Prostate gland (tissue), 2 donors: ENCODE data around the gene FIP1L1. TPM values are rescaled to one million over a fixed set of nuclear protein-coding genes. Genes with fewer than 3 reads are reported as not detected.

Experiments used
- DNase-seq: peaks from one replicate; pipeline ENCODE4 v3.0.0-alpha.2; 2019; ENCODE audit warnings: low spot score
- H3K27ac ChIP-seq, 2 donors: fragments of 200-600 bp; sonication (generic); 2 replicates each; pipeline ENCODE4 v1.5.1; 2017 to 2019
- H3K27me3 ChIP-seq: fragments of 200-600 bp; sonication (generic); replicated peaks from 2 replicates; pipeline ENCODE4 v1.5.1; 2019; ENCODE audit not compliant: insufficient read depth
- H3K36me3 ChIP-seq, 2 donors: fragments of 200-600 bp; sonication (generic); 1 replicate in 1 of 2; 2 replicates in 1 of 2; pipeline versions ENCODE4 v1.5.1 to v1.8.1; 2017 to 2019
- H3K4me1 ChIP-seq: fragments of 200-600 bp; sonication (generic); replicated peaks from 2 replicates; pipeline ENCODE4 v1.5.1; 2019
- H3K4me3 ChIP-seq, 2 donors: fragments of 200-600 bp; sonication (generic); 2 replicates each; pipeline ENCODE4 v1.5.1; 2017 to 2019
- H3K9me3 ChIP-seq: fragments of 200-600 bp; sonication (generic); 2 replicates; pipeline ENCODE4 v1.5.1; 2017
- CTCF ChIP-seq, 4 experiments: fragments of 200-600 bp in 2 of 4; fragments of 450-650 bp in 2 of 4; sonication (generic) in 2 of 4; IDR thresholded peaks; 1 replicate in 3 of 4; 2 replicates in 1 of 4; pipeline ENCODE4 v1.5.1; 2016 to 2019; ENCODE audit warnings: antibody characterized with exemption in 4 of 4, mild to moderate bottlenecking in 2 of 4, moderate library complexity in 2 of 4
- POLR2A ChIP-seq: fragments of 450-650 bp; IDR thresholded peaks from one replicate; pipeline ENCODE4 v1.6.1; 2016; ENCODE audit warnings: antibody characterized with exemption, mild to moderate bottlenecking
- POLR2AphosphoS5 ChIP-seq: sonication (generic); formaldehyde crosslinking; IDR thresholded peaks from one replicate; pipeline ENCODE4 v1.6.1; 2017; ENCODE audit warnings: antibody characterized with exemption
- WGBS: methylation state at CpG from one replicate; pipeline ENCODE4 v1.1.5; 2018; 5-methylcytosine and 5-hydroxymethylcytosine counted together
- intact Hi-C: fragments of 100-400 bp; cut with DNase I; formaldehyde crosslinking; loops from one replicate; pipeline ENCODE4 v1.14.2; 2022
- total RNA-seq, 2 donors: library from RNA; depleted of rRNA; stranded (reverse); fragments of >200 nt; gene quantifications; one replicate each; pipeline ENCODE4 v1.1.0, GENCODE V29; 2016

The FIP1L1 gene
- total RNA-seq, 2 donors from 2014 or later, result 41.0 to 63.5 TPM

GRCh38 chr4:53441564-53441963 is 64.1 kb downstream of the FIP1L1 start:
- DNase-seq, result no peak
- intact Hi-C loops, result no loop called here
- no peak for TF ChIP-seq POLR2AphosphoS5
- no peak for TF ChIP-seq POLR2A
- no peak for TF ChIP-seq CTCF (IDR thresholded peaks at IDR 0.05)
- no peaks in the 10 kb centered on the region for H3K9me3 ChIP-seq
- H3K4me3 ChIP-seq, result no peak overlapping the region
- H3K36me3 ChIP-seq, result no peaks in the 10 kb centered on the region
- no peaks in the 10 kb centered on the region for H3K27me3 ChIP-seq
- WGBS, result 90% methylated on average over 1 of the region's 1 CpG
- no peaks in the 10 kb centered on the region for H3K4me1 ChIP-seq
- H3K27ac ChIP-seq, result no peak overlapping the region

- WGBS, result 95% methylated on average over 2 of the region's 2 CpGs
- no peak for DNase-seq
- no peak overlapping the region for H3K4me3 ChIP-seq
- intact Hi-C loops, result no loop called here
- no peak overlapping the region for H3K27ac ChIP-seq
- no peaks in the 10 kb centered on the region for H3K27me3 ChIP-seq
- H3K4me1 ChIP-seq, result no peaks in the 10 kb centered on the region
- TF ChIP-seq CTCF (IDR thresholded peaks at IDR 0.05), result no peak
- no peaks in the 10 kb centered on the region for H3K9me3 ChIP-seq
- no peaks in the 10 kb centered on the region for H3K36me3 ChIP-seq
Observed at GRCh38 chr4:53444954-53445353, 67.5 kb downstream of the FIP1L1 start.

- Histone ChIP-seq H3K27ac (no peak overlapping the region), H3K9me3 (no peaks in the 10 kb centered on the region), H3K27me3 (no peaks in the 10 kb centered on the region), H3K4me1 (no peaks in the 10 kb centered on the region), H3K4me3 (no peak overlapping the region), H3K36me3 (no peaks in the 10 kb centered on the region)
- DNase-seq, result no peak
- TF ChIP-seq POLR2AphosphoS5, result no peak
- TF ChIP-seq POLR2A, result no peak
- no peak for TF ChIP-seq CTCF (IDR thresholded peaks at IDR 0.05)
- intact Hi-C loops, result no loop called here
- 84% methylated on average over 3 of the region's 3 CpGs for WGBS
Observed at GRCh38 chr4:53450773-53451172, 73.3 kb downstream of the FIP1L1 start.

- Histone ChIP-seq H3K27me3 (no peaks in the 10 kb centered on the region), H3K36me3 (no peaks in the 10 kb centered on the region), H3K4me1 (no peaks in the 10 kb centered on the region), H3K27ac (no peak overlapping the region), H3K9me3 (no peaks in the 10 kb centered on the region), H3K4me3 (no peak overlapping the region)
- WGBS, result 88% methylated on average over 2 of the region's 2 CpGs
- TF ChIP-seq POLR2AphosphoS5, result no peak
- TF ChIP-seq CTCF (IDR thresholded peaks at IDR 0.05), result no peak
- TF ChIP-seq POLR2A, result no peak
- intact Hi-C loops, result no loop called here
- no peak for DNase-seq
Observed at GRCh38 chr4:53453385-53453784, 75.9 kb downstream of the FIP1L1 start.

- peak; percentile 5 for DNase-seq
- H3K27me3 ChIP-seq, result no peaks in the 10 kb centered on the region
- no peaks in the 10 kb centered on the region for H3K9me3 ChIP-seq
- no peaks in the 10 kb centered on the region for H3K36me3 ChIP-seq
- H3K4me3 ChIP-seq, result no peak overlapping the region
- H3K4me1 ChIP-seq, result no peaks in the 10 kb centered on the region
- intact Hi-C loops, result no loop called here
- 41% methylated on average over 3 of the region's 3 CpGs for WGBS
- no peak for TF ChIP-seq POLR2A
- TF ChIP-seq POLR2AphosphoS5, result peak; percentile 56
- no peak overlapping the region for H3K27ac ChIP-seq
Observed at GRCh38 chr4:53455766-53456165, 78.3 kb downstream of the FIP1L1 start.
